PC-3 (cell line): ENCODE results near the gene KIAA0513. TPM values are rescaled to one million over a fixed set of nuclear protein-coding genes. Genes with fewer than 3 reads are reported as not detected.

Source experiments
- ATAC-seq: fragments of 200-7000 bp; cut with Tn5 transposase; 2 replicates; pipeline ENCODE4 v1.9.1; 2020; ENCODE audit warnings: mild to moderate bottlenecking, moderate library complexity
- BruUV-seq: library from RNA; stranded (reverse); fragments of 400-500 nt; replicated peaks from 2 replicates; lab custom pipeline; 2021; lab: Mats Ljungman, UMichigan
- CTCF ChIA-PET: fragments of 300-600 bp; sonication (Branson Sonifier 250); formaldehyde crosslinking; loops from one replicate; lab custom pipeline; 2022; ENCODE audit warnings: antibody characterized with exemption; lab: Charles Lee
- POLR2A ChIA-PET: fragments of 300-600 bp; sonication (Branson Sonifier 250); formaldehyde crosslinking; loops from one replicate; lab custom pipeline; 2022; ENCODE audit warnings: antibody characterized with exemption; ENCODE audit not compliant: unreplicated experiment; lab: Charles Lee
- DNase-seq: peaks from one replicate; pipeline ENCODE4 v3.0.0-alpha.2; 2015
- H2AFZ ChIP-seq: fragments of 300-600 bp; sonication (generic); 2 replicates; pipeline ENCODE4 v1.6.0; 2016; ENCODE audit warnings: antibody characterized with exemption, low read length
- H3F3A ChIP-seq: fragments of 300-600 bp; sonication (generic); one replicate; pipeline ENCODE4 v1.6.0; 2017; ENCODE audit warnings: antibody characterized with exemption, low read length, control low read depth, mild to moderate bottlenecking; ENCODE audit not compliant: unreplicated experiment
- H3K27ac ChIP-seq: fragments of 300-600 bp; sonication (generic); 2 replicates; pipeline ENCODE4 v1.5.1; 2016; ENCODE audit warnings: mild to moderate bottlenecking, low read length
- H3K27me3 ChIP-seq: fragments of 300-600 bp; sonication (generic); 2 replicates; pipeline ENCODE4 v1.6.1; 2016; ENCODE audit warnings: low read length, mixed read lengths
- H3K36me3 ChIP-seq: fragments of 300-600 bp; sonication (generic); 2 replicates; pipeline ENCODE4 v1.6.1; 2016; ENCODE audit warnings: low read depth, mixed run types, low read length, mixed read lengths
- H3K4me1 ChIP-seq: fragments of 300-600 bp; sonication (generic); 2 replicates; pipeline ENCODE4 v1.5.1; 2016; ENCODE audit warnings: low read length; ENCODE audit not compliant: insufficient read depth
- H3K4me2 ChIP-seq: fragments of 300-600 bp; sonication (generic); 2 replicates; pipeline ENCODE4 v1.6.0; 2016; ENCODE audit warnings: low read length
- H3K4me3 ChIP-seq: fragments of 300-600 bp; sonication (generic); 2 replicates; pipeline ENCODE4 v1.5.1; 2016; ENCODE audit warnings: mild to moderate bottlenecking, low read length, mixed read lengths
- H3K79me2 ChIP-seq: fragments of 300-600 bp; sonication (generic); 2 replicates; pipeline ENCODE4 v1.6.1; 2017; ENCODE audit warnings: low read length, mixed read lengths
- H3K9ac ChIP-seq: fragments of 300-600 bp; sonication (generic); 2 replicates; pipeline ENCODE4 v1.6.0; 2016; ENCODE audit warnings: mild to moderate bottlenecking, low read length
- H3K9me2 ChIP-seq: fragments of 300-600 bp; sonication (generic); replicated peaks from 2 replicates; pipeline ENCODE4 v1.6.1; 2016; ENCODE audit warnings: mixed run types, low read length, mixed read lengths
- H3K9me3 ChIP-seq: fragments of 300-600 bp; sonication (generic); 2 replicates; pipeline ENCODE4 v1.6.1; 2016; ENCODE audit warnings: low read length, mixed read lengths
- H4K20me1 ChIP-seq: fragments of 300-600 bp; sonication (generic); 2 replicates; pipeline ENCODE4 v1.6.1; 2016; ENCODE audit warnings: low read length, mixed read lengths
- EZH2 ChIP-seq: fragments of 300-600 bp; sonication (generic); IDR thresholded peaks from one replicate; pipeline ENCODE4 v1.6.1; 2017; ENCODE audit warnings: antibody characterized with exemption, mild to moderate bottlenecking, low read length; ENCODE audit not compliant: unreplicated experiment
- EZH2phosphoT487 ChIP-seq: fragments of 300-600 bp; sonication (generic); IDR thresholded peaks from 2 replicates; pipeline ENCODE4 v1.6.1; 2018; ENCODE audit warnings: mild to moderate bottlenecking, antibody characterized with exemption, low read length, borderline replicate concordance
- intact Hi-C: fragments of 100-400 bp; cut with micrococcal nuclease; formaldehyde crosslinking; loops from 2 replicates; pipeline ENCODE4 v1.9.0; 2023
- total RNA-seq: library from RNA; depleted of rRNA; stranded (reverse); fragments of >200 nt; gene quantifications from 2 replicates; pipeline ENCODE4 v1.2.3, GENCODE V29; 2014
- TF ChIP-seq, protein P1 (sequence below): fragments of 300-600 bp; sonication (generic); conservative IDR thresholded peaks from 2 replicates; pipeline ENCODE4 v1.5.1; 2017; ENCODE audit warnings: antibody characterized with exemption, low read depth, mild to moderate bottlenecking, low read length

KIAA0513 gene
- total RNA-seq, 1 experiment from 2014 or later: 7.8 TPM

DNA sequence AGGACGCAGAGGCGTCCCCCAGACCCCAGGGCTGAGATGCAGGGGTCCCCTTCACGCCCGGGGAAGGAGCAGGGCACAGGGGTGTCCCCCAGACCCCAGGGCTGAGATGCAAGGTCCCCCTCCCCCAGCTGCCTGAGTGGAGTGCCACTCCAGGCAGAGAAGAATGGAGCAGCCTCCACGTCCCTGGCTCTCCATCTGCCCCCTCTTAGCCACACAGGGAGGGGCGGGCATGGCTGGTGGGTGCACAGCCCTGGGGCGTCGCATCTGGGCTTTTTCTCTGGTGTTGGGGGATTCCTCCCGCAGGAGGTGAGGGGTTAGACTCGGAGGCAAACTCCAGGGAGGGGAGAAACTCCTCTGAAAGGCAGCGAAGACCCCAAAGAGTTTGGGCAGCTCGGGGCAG is 67.2 kb downstream of the KIAA0513 start:
- no peaks in the 10 kb centered on the region for H3K9me3 ChIP-seq
- no peak overlapping the region for H3K9ac ChIP-seq
- TF ChIP-seq EZH2 (no peak), EZH2phosphoT487 (no peak)
- TF ChIP-seq, protein P1, sequence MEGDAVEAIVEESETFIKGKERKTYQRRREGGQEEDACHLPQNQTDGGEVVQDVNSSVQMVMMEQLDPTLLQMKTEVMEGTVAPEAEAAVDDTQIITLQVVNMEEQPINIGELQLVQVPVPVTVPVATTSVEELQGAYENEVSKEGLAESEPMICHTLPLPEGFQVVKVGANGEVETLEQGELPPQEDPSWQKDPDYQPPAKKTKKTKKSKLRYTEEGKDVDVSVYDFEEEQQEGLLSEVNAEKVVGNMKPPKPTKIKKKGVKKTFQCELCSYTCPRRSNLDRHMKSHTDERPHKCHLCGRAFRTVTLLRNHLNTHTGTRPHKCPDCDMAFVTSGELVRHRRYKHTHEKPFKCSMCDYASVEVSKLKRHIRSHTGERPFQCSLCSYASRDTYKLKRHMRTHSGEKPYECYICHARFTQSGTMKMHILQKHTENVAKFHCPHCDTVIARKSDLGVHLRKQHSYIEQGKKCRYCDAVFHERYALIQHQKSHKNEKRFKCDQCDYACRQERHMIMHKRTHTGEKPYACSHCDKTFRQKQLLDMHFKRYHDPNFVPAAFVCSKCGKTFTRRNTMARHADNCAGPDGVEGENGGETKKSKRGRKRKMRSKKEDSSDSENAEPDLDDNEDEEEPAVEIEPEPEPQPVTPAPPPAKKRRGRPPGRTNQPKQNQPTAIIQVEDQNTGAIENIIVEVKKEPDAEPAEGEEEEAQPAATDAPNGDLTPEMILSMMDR: no peak
- H3K79me2 ChIP-seq: no peaks in the 10 kb centered on the region
- H3K36me3 ChIP-seq: no peaks in the 10 kb centered on the region
- ChIA-PET POLR2A (no interaction called here), CTCF (interaction anchor here (0.6 kb wide), 1 partner anchor 154 kb away, joined by 3 read pairs; no protein-coding TSS in a partner anchor)
- DNase-seq (no peak), ATAC-seq (no peak)
- BruUV-seq: no TSS peak
- H4K20me1 ChIP-seq: no peaks in the 10 kb centered on the region
- H3F3A ChIP-seq: no peaks in the 10 kb centered on the region
- no peaks in the 10 kb centered on the region for H3K4me1 ChIP-seq
- intact Hi-C loops: no loop called here
- no peak overlapping the region for H3K27ac ChIP-seq
- H2AFZ ChIP-seq: no peak overlapping the region
- H3K27me3 ChIP-seq: no peaks in the 10 kb centered on the region
- no peak overlapping the region for H3K4me2 ChIP-seq
- no peak overlapping the region for H3K4me3 ChIP-seq
- H3K9me2 ChIP-seq: no peaks in the 10 kb centered on the region

DNA sequence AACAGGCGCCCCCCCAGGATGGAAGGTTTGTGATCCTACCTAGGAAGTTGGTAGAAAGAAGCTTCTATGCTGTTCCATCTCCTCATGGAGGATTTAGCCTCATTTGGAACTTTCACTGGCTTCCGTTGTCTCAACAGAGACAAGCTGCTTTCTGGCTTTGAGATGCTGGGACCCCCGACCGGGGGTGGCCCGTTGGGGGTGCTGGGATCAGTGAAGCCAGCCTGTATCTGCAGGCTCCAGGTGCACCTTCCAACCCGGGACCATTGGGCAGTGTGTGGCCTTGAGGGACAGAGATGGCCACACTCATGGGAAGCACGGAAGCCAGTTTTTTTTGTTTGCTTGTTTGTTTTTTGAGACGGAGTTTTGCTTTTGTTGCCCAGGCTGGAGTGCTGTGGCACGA is 69.3 kb downstream of the KIAA0513 start:
- Histone ChIP-seq H3F3A (no peaks in the 10 kb centered on the region), H4K20me1 (no peaks in the 10 kb centered on the region), H3K4me2 (no peak overlapping the region), H3K4me1 (no peaks in the 10 kb centered on the region), H3K9me3 (no peaks in the 10 kb centered on the region), H3K4me3 (no peak overlapping the region), H3K27me3 (no peaks in the 10 kb centered on the region), H3K9ac (no peak overlapping the region), H3K9me2 (no peaks in the 10 kb centered on the region), H2AFZ (no peak overlapping the region), H3K79me2 (no peaks in the 10 kb centered on the region), H3K36me3 (no peaks in the 10 kb centered on the region), H3K27ac (no peak overlapping the region)
- ChIA-PET CTCF (no interaction called here), POLR2A (no interaction called here)
- DNase-seq (no peak), ATAC-seq (no peak)
- TF ChIP-seq EZH2phosphoT487 (no peak), EZH2 (no peak)
- TF ChIP-seq, protein P1: no peak
- intact Hi-C loops: no loop called here
- no TSS peak for BruUV-seq

DNA sequence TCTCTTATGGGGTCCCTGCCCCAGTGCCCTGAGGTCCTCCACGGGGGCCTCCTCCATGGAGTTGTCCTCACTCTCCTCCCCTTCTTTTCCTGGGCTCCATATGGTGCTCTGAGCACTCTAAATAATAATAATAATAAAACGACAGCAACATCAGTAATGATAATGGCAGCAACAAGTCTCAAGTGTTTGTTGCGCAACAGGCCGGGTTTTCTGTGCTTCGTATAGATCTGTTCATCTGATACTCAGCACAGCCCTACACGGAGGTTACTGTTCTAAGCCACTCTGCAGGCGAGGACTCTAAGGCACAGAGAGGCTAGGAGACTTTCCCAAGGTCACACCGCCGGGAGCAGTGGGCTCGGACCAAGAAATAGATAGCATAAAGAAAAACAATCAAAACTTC is 71.0 kb downstream of the KIAA0513 start:
- no peaks in the 10 kb centered on the region for H3K9me2 ChIP-seq
- no peak overlapping the region for H3K4me3 ChIP-seq
- H3K4me2 ChIP-seq: no peak overlapping the region
- H3K79me2 ChIP-seq: no peaks in the 10 kb centered on the region
- no peak overlapping the region for H2AFZ ChIP-seq
- H3K9me3 ChIP-seq: no peaks in the 10 kb centered on the region
- H4K20me1 ChIP-seq: no peaks in the 10 kb centered on the region
- no peaks in the 10 kb centered on the region for H3K27me3 ChIP-seq
- H3K27ac ChIP-seq: no peak overlapping the region
- H3K36me3 ChIP-seq: no peaks in the 10 kb centered on the region
- H3K9ac ChIP-seq: no peak overlapping the region
- no peak for DNase-seq
- intact Hi-C loops: no loop called here
- ATAC-seq: no peak
- H3K4me1 ChIP-seq: no peaks in the 10 kb centered on the region
- BruUV-seq: no TSS peak
- no peaks in the 10 kb centered on the region for H3F3A ChIP-seq
- ChIA-PET POLR2A (no interaction called here), CTCF (no interaction called here)
- TF ChIP-seq EZH2phosphoT487 (no peak), EZH2 (no peak)
- TF ChIP-seq, protein P1: no peak
